ENCODE data around the gene CALHM2.

CALHM2 gene

DNA sequence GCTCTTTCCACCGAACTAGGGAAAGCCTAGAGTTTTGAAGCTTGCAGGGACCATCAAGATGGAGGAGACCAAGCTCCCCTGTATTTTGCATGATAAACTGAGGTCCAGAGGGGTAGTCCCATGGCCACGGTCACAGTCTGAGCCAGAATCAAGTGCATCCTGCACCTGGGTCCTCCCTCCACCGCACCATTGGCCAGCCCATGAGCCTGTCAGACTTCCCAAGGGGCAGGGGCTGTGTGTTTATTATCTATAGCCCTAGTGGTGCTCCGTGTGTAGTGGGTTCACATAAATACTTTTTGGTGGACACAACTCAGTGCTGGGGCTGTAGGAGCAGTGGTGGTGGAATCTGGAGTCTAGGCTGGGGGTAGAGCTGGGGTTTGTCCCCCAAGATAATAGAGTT is 23.3 kb upstream of the CALHM2 start:
- no peak for FAIRE-seq

DNA sequence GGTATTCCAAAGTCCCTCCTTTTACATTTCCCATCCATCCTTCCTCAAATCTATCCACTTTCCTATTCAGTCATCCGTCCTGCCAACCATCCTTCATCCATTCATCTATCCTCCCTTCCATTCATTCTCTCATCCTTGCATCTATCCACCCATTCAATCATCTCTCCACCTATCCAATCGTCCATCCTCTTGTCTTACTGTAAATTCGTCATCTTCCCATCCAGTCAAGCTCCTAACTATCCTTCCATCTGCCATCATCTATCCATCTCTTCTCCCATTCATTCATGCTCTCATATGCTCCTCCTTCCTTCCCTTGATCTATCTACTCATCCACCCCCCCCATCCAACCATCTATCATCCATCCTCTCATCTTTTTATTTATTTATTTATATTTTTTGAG is 21.9 kb upstream of the CALHM2 start:
- FAIRE-seq: no peak

DNA sequence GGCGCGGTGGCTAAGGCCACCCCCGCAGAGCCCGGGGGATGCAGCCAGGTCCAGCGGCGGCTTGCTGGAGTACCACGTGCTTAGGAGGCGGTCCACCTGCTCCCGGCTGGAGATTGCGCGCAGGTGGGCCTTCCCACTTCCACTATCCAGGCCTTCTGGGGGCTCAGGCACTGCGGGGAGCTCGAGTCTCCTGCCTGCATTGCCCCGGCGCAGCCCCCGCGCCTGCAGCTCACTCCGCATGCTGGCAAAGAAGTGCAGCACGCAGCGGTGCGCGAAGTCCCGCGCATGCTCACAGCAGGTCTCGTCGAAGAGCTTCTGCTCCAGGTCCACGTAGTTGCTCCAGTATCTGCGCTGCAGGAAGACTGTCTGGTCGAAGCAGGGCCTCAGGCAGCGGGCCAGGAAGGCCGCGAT is 21.1 kb upstream of the CALHM2 start:
- FAIRE-seq: no peak

DNA sequence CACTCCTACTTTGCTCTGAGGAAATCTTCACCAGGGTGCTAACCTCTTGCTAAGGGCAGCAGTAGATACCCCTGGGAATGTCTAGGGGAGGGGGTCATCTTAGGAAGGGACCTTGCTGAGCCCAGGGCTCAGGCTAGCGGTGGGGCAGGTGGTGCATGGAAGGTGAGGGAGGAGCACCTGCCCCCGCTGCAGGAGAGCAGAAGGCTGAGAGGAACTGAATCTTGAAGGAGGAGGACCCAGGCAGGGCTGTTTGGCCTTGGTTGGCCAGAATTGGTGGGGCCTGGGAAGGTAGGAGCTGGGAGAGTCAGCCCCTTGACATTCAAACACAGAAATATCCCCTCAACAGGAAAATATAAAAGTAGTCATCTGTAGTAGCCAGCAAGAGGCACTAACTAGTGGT is 19.8 kb upstream of the CALHM2 start:
- no peak for FAIRE-seq

DNA sequence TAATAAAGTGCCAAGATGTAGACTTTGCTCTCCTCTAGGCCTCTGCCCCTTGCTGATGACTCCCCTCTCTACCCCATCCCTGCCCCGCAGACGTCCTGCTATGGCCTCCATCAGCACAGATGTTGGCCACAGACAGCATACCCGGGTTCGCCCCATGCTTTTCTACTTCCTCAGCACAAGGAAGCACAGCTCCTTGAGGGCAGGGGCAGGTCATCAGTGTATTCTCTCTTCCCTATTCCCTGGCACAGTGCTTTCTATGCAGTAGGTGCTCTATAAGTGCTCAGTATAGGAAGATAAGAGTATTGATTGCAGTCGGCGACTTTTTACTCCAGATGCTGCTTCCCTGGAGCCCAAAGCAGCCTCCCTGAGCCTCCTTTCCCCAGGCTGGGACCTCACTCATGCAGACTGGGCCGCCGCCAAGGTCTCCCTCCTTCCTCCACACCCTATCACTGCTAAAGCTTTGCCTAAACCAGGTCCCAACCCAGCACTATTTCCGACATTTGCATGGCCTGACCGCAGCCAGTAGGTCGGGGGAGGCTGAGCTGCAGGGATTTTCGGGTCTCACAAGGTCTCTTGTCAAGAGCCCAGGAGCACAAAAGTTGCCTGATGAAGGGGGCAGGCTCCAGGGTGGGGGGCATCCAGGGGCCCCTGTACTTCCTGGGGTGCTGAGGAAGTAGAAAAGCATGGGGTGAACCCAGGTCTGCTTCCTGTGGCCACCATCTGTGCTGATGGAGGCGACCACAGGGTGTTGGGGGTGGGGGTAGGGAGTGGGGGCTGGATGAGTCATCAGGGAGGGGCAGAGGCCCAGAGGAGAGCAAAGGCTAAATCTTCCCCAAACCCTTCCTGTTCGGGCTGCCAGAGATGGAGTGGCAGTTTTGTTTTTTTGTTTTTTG is 18.8 kb upstream of the CALHM2 start:
- FAIRE-seq: no peak

DNA sequence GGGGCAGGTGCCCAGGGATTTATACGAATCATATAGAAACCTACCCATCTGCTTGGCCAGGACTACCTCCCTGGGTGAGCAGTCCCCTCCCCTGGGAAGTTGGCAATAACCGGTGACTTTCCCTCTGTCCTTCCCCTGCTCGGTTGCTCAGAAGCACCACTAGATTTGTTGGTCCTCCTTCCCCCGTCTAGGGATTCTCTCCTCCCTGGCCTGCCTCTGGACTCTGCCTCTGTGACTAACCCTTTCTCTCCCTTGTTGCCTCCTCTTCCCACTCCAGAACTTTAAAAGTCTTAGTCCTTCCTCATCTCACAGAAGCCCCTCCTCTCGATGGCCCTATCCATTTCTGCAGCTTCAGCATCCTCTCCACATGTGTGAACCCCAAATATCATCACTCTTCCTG is 17.0 kb upstream of the CALHM2 start:
- FAIRE-seq: no peak

DNA sequence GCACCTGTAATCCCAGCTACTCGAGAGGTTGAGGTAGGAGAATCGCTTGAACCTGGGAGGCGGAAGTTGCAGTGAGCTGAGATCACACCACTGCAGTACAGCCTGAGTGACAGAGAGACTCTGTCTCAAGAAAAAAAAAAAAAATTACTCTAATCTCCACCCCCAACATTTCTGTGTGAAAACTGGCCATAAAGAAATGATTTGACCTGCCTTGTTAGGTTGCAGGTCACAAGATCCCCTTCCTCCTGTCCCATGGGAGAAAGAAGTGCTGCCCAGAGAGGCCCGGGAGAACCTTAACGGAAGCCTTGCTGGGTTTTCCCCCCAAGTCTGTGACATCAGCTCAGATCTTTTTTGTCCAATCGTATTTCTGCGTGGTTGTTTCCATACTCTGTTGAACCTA is 15.2 kb upstream of the CALHM2 start:
- no peak for FAIRE-seq

DNA sequence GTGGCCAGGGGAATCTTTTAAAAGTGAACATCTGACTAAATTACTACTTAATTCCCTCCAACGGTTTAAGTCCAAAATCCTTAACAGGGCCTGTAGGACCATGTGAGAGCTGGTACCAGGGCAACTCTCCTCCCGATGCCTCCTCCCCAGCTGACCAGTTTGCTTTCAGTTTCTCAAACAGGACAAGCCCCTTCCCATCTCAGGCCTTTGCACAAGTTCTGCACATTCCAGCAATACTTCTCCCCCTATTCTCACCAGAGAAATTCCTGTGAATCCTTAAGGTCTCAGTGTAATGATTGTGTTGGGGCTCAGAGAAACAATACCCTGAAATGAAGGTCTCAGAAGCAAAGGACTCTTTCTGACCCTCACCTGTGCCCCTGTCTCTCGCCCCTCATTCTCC is 14.6 kb upstream of the CALHM2 start:
- no peak for FAIRE-seq

DNA sequence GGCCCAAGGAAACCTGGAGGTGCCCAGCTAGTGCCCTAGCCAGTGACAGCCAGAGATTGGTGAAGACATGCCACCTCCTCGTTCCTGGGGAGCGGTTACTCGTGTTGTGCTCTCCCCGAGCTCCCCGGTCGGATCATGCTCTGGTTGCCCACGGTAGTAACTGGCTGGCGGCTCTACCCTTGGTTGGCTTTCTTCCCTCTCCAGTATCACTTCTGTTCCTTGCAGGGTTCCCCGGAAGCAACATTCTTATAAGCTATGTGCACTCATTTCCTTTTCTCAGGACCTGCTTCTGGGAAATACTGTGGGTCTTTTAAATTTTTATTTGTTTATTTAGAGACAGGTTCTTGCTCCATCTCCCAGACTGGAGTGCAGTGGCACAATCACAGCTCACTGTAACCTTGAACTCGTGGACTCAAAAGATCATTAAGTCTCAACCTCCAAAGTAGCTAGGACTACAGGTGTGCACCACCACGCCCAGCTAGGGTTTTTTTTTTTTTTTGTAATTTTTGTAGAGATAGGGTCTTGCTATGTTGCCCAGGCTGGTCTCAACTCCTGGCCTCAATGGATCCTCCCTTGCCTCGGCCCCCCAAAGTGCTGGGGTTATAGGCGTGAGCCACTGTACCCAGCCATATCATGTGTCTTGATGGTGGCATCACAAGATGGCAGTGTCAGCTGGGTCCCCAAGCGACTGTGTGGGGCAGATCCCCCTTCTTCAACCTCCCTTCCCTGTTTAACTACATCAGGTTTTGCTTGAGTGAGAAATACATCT is 13.4 kb upstream of the CALHM2 start:
- no peak for FAIRE-seq

DNA sequence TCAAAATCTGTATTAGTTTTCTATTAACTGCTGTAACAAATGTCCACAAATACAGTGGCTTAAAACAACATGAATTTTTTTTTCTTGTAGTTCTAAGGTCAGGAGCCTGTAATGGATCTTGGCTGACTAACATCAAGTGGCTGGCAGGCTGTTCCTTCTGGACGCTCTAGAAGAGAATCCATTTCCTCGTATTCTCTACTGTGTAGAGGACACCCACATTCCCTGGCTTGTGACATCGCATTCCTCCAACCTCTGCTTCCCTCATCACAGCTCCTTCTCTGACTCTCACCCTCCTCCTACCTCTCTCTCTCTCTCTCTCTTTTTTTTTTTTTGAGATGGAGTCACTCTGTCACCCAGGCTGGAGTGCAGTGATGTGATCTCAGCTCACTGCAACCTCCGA is 11.3 kb upstream of the CALHM2 start:
- no peak for FAIRE-seq

DNA sequence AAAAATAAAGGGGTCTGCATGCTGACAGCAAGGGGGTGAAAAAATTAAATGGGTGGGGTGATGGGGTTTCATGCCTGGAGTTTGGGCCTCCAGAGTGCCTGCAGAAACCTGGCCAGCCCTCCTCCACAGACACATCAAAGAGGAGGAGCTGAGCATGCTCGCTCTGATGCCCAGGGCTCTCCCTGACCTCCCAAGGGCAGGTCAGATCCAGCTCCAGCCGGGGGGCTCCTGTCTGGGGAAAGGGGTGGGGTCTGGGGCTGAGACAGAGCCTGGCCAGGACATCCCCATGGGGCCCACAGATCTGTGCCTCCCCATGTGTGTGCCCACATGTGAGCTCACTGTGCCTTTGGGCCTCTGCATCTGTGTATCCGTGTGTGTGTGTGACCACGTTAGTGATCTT is 7.4 kb upstream of the CALHM2 start:
- FAIRE-seq: no peak

DNA sequence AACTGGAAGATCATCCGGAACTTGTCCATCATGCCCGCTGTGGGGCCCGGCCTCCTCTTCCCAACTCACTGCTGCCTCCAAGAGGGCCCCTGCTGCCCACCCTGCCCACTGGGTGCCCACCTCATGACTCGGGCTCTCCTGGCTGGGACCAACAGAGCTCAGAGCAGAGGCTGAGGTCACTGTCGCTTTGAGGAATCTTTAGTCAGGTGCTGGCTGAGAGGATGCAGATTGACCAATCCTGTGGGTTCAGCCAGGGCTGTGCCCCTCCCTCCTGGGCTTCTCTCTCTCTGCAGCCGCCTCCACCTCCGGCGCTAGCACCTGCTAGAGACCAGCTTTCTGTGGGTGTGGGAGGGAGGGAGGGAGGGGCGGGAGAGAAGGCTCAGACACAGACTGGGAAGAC is 6.5 kb upstream of the CALHM2 start, which contains the start of gene CALHM1:
TSS of gene CALHM1 (minus strand) at position 181 of the 400 bp plus-strand sequence. CDS start at position 32, 149 bp downstream.
- no peak for FAIRE-seq

DNA sequence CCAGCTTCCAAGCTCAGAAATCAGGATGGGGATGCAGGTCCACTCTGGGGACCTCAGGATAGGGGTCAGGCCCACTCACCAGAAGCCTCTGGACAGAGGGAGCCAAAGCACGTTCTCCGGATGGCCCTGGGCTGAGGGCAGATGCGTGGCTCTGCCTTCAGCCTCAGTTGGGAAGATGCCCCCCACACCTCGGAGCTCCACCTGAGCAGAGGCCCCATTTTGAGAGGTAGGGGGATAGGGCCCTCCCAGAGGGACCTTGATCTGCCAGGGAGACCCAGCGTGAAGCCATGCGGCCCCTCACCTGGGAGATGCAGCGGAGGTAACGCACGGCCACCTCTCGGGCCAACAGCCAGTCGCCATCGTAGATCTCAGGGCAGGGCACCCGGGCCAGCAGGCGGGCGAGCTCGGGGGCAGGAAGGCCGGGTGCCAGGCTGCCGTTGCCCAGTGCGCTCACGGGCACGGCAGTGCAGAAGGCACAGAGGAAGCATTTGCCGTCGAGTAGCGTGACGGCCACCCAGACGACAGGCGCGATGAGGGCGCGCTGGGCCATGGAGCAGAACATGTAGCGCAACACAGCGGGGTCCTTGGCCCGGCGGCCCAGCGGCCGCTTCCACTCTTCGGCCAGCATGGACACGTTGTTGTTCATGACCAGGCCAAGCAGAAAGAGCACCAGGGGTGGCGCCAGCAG is 5.9 kb upstream of the CALHM2 start:
- FAIRE-seq: no peak

DNA sequence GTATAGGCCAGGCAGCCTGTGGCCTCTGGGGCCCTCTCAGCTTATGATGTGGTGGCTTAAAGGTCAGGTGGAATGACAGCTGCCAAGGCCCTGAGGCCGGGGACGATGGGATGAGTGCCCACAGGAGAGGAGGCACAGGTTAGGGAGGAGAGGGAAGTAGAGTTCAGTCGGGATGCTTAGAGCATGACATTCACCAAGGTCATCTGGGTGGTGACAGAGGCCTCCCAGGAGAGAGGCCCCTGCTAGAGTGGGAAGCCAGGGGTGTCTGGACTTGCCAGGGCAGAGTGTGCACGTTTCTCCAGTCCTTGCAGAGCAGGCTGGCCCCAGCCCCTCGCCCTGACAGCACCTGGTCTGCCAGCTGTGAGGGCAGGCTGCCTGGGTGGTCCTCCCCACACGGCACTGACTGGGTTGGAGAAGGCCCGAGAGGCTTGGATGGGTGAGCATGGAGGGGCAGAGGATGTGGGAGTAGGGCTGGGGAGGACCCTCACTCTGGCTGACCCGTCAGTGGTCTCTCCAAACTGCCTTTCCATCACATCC is 5.1 kb upstream of the CALHM2 start:
- FAIRE-seq: no peak

DNA sequence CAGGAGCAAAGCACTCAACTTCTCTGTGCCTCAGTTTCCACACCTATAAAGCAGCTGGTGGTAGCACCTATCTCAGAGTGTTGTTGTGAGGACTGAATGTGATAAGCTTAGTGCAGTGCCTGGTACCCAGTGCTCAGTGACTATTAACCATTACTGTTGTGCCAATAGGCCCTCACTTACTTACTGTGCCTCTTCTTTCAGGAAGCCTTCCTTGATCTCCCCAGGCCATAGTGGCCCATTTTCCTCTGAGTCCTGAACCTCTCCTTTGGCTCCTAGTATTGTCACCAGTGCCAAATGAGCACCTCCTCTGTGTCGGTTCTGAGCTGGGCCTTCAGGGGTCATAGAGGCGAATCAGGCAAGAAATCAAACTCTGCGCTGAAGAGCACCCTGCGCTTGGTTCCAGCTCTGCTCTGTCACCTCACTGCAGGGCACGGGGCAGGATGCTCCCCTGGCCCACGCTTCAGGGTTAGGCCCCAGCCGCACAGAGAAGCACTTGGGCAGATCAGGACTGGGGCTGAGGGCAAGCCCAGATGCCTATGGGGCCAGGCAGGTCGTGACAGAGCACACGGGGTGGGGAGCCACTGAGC is 4.0 kb upstream of the CALHM2 start:
- no peak for FAIRE-seq

DNA sequence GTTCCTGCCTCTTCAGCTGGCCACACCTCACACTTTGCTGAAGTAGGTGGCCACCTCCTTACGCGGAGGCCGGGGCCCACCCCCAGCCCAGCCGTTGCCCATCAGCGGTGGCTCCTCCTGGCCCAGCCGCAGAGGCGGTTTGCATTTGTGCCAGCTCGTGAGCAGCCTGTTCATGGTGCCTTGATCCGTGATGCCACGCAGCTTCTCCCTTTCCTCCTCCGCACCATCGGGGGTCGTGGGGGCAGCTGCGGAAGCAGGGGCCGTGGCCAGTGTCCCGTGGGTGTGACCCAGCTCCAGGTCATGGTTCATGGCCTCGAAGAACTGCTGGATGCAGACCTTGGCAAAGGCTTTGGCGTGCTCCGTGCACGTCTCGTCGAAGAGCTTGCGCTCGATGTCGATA is 3.1 kb upstream of the CALHM2 start:
- FAIRE-seq: no peak

DNA sequence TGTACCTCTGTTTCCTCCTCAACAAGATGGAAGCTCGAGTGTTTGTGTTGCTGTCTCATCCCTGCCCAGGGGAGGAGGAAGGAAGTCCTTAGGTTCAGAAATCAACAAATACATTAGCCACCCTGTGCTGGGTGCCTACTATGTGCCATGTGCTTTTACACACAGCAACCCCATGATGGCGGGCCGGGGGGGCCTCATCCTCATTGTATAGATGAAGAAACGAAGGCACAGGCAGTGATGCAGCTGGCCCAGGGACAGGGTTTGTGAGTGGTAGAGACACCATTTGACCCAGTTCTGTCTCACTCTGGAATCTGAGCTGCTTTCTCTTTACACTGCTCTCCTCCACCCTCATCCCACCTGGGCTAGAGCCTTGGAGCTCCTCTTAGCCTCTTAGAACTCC is 1.9 kb upstream of the CALHM2 start:
- no peak for FAIRE-seq

DNA sequence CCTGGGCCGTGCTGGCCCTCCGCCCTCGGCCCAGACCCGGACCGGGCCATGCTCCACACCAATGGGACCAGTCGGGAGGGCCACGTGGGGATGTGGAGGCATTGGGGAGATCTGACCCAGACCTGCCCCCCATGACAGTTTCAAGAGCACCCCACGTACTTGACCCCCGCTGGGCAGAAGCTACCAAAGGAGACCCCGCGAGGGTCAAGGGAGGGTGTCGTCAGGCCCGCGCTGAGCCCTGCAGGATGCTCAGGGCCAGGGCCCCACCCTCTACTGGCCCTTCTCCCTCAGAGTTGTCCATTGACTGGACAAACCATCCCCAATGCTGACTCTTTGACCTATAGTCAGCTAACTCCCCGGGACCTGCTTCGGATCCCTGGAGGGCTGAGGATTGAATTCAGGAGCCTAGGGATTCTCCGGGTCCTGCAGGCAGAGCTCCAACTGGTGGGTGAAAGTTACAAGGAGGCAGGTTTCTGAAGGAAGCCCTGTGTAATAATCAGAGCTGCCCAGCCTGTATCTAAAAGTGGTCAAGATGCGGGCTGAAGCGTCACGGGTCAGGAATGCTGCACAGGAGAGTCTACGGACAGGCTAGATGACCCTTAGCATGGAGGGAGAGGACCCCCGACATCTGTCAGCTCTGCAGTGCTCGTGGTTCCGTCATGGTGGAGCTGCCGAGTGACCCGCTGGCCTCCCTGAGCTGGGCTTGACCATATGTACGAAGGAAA is 498 bp upstream of the CALHM2 start:
- no peak for FAIRE-seq

DNA sequence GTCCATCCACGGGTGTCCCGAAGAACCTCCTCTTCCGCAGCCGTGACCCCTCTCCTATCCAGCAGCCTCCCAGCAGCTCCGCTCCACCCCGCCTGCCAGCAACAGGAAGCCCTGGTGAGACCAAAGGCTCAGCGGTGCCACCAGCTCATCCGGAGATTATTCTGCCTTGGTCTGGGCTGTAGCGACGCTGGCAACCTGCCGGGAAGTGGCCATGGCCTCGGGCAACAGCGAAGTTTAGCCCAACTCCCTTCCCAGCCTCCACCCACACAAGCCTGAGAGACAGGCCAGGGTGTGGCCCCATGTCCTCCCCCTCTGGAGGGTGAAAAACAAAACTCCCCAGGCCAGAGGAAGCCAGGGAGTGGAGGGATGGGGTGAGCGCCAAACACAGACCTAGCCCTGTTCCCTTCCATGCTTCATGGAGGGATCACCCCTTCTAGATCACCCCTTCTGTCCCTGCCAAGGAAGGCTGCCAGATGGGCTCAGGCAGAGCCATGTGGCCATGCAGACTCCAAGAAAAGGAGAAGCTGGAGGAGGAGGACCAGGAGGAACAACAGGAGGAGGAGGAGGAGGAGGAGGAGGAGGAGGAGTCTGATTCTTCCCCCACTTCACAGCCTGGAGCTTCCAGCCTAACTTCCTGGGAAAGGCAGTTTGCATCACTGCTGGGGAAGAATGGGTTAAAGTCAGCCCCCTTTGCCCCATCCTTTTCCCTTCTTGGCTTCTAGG is 918 bp downstream of the CALHM2 start:
- no peak for FAIRE-seq

DNA sequence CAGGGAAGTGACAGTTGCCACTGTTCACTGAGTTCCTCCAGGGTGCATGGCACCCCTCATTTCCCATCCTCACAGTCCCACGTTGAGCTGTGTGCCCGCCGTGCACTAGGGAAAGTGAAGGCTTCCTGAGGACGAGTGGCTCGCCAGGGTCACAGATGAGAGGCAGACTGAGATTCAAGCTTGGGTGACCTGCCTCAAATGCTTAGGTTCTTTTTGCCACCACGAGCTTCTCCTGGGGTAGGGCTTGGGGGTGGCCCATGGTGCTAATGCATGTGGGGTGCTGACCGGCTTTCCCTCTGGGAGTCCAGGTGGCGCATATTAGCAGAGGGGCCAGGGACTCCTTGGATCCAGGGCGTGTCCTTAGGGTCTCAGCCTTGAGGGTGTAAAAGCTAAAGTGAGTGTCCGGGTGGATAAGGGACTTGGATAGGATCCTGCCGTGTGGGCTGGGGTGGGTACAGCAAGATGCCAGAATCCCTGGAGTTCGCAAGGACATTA is 1.9 kb downstream of the CALHM2 start:
- FAIRE-seq: no peak

Measured in A204.1 (cell line).